Erythroblast (primary cell): ENCODE results near the gene TSC22D3.
"Not testable (repeated sequence)": the region's sequence is repeated elsewhere in the genome, so short reads cannot be mapped to it uniquely, and the experiment has no call there.

Source experiments
- DNase-seq, 2 experiments: peaks; one replicate each; lab custom pipeline; 2025; lab: John Stamatoyannopoulos, UW
- GATA1 ChIP-seq: IDR thresholded peaks from 2 replicates; pipeline ENCODE4 v1.6.1; 2011; ENCODE audit warnings: low read depth, mild to moderate bottlenecking, control low read depth, low read length, moderate library complexity
- POLR2A ChIP-seq: IDR thresholded peaks from 2 replicates; pipeline ENCODE4 v1.6.1; 2011; ENCODE audit warnings: mild to moderate bottlenecking, low read length

TSC22D3 gene

DNA sequence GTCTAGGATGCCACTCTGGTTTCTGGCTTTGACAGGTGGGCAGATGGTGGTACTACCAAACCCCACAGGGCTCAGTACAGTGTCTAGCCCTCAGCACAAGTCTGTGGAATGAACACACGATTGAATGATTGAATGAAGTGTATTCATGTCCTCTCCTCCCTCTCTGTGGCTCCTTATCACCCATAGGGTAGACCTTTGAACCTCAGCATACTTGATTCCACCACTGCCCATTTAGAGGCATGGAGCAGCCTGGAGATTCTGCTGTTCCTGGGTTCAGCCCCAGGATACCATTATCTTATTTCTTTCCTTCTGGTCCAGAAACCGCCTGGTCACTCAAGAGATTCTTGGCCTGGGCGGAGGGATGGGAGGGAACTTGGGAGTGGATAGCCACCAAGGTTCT, 93.3 kb downstream of the TSC22D3 start:
- no peak for DNase-seq
- TF ChIP-seq GATA1 (no peak), POLR2A (no peak)

DNA sequence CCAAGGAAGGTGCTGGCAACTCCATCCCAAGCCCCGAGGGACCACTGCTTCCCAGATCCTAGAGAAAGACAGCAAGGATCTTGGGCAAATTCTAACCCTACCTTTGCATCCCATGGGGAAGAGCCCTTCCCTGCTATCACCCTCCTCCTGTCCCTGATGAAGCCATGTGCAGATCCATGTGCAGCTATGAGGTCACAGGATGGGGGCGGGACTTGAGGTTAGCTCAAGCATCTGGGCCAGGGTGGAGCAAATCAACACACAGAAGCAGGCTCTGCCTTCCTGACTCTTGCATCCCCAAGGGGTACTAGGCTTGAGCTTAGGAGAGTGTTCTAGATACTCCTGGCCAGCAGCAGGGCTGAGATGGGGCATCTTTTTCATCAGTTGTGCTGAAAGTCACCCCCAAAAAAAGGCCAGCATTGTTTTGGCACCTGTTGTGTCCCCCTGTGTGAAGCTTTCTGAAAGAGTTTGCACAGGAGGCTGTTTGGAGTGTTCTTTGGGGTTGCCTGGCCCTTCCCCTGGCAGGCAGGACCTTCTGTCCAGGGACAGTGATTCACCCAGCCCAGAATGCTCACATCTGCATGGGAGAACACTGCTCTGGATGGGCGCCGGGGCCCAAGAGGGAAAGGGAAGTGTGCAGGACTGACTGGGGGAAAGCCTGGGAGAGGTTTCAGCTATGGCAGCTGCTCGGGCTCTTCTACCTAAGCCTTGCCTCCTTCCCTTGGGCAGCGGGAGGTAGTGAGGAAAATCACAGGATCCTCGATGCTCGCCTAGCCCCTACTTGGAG, 96.4 kb downstream of the TSC22D3 start:
- TF ChIP-seq POLR2A (peak; percentile 50), GATA1 (no peak)
- DNase-seq = peak; percentile 35 to 47

DNA sequence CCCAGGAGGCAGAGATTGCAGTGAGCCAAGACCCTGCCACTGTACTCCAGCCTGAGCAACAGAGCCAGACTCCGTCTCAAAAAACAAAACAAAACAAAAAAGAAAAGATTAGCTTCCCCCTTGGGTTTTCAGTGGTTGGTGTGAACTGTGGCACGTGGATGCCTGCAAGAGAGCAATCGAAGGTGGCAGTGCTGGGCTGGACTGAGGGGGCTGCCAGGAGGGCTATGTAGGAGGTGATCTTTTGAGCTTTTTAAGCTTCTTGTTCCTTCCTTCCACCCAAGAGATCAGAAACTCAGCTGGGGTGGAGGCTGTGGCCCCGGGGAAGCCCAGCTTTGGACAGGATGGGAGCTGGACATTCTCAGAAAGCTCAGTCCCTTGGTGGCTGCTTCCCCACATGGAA, 97.7 kb downstream of the TSC22D3 start:
- TF ChIP-seq GATA1 (no peak), POLR2A (no peak)
- no peak for DNase-seq

DNA sequence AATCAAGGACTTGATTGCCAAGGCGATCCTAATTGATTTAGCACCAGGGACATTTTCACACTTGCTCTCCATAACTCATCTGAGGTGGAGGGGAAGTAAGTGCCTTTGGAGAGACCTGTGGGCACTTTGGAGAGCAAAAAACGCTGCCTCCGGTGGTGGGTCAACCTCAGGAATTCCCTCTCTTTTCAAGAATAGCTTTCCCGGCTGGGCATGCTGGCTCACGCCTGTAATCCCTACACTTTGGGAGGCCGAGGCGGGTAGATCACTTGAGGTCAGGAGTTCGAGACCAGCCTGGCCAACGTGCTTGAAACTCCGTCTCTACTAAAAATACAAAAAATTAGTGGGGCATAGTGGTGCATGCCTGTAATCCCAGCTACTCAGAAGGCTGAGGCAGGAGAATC, 98.1 kb downstream of the TSC22D3 start:
- no peak for TF ChIP-seq GATA1
- no peak for TF ChIP-seq POLR2A
- DNase-seq = no peak

DNA sequence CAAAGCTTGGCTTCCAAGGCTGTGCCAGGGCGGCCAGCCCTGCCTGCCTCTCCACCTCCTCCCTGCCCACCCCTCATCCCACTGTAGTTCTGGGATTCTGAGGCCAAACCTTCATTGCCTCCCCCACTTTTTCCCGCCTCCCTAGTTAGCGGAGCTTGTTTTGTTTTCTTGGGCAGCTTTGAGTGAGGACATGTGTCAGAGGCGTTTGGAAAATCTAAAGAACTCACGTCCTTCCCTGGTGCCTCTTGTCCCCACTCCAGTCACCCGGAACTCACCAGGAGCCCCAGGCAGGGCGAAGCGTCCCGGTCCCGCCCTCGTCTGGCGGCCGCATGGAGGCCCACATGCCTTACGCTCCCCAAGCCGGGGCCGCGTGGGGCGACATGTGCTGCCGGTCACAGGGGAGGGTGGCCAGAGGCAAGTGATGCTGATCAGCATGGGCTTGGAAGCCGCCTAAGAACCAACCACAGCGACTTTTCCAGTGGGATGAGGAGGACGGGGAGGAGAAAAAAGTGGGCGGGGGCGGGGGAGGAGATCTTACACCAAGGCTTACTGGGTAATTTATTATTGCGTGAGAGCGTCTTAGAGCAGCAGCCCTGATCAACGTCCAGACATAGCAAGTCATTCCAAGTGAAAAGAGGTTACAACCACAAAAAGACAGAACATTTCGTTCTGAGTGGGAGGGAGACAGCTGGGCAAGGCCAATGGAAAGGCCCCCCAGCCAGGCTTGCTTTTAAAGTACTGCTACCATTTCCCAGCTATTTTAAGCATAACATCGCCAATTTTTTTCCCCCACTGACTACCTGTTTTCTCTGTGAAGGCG, 98.8 kb downstream of the TSC22D3 start:
- TF ChIP-seq GATA1 (no peak), POLR2A (peak; percentile 93)
- DNase-seq = peak; percentile 65 to 81

DNA sequence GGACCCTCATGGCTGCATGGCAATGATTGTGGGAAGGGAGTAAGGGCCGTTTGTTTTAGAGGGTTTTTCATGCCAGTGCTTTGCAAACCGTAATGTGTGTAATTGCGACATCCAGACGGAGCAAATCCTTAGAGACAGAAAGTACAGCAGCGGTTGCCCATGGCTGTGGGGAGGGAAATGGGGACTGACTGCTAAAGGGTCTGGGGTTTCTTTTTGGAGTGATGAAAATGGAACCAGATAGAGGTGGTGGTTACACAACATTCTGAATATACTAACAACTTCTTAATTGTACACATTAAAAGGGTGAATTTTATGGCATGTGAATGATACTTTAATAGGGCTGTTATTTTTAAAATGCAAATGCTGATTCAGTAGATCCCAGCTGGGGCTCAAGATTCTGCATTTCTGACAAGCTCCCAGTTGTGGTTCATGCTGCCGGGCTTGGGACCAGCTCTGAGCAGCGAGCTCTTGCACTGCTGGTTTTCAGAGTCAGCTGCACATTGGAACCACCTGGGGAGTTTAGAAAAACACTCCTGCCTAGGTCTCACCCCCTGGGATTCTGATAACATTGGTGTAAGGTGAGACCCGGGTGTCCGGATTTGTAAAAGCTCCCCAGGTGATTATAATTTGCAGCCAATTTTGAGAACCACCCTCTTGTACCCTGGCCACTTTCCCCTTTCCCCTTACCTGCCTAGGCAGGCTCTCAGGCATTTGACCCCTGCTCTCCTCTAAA, 99.6 kb downstream of the TSC22D3 start:
- DNase-seq = peak; percentile 14 to 34

DNA sequence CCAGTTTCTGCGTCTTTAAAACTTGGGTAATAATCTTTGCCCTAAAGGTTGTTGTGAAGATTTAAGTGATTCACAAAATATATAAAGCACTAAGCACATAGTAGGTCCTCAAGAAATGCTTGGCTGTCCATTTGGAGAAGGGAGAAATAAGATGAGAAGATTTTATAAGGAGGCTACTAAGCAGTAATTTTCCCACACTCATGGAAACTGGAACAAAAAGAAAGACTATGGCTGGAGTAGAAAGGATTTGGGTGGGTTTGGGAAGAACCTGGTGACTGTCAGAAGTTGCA, 100.3 kb downstream of the TSC22D3 start:
- TF ChIP-seq GATA1 = no peak
- no peak for TF ChIP-seq POLR2A
- no peak for DNase-seq

More for the DNA sequence above, 99.6 kb downstream of the TSC22D3 start:
- no peak for TF ChIP-seq POLR2A
- TF ChIP-seq GATA1 = no peak

DNA sequence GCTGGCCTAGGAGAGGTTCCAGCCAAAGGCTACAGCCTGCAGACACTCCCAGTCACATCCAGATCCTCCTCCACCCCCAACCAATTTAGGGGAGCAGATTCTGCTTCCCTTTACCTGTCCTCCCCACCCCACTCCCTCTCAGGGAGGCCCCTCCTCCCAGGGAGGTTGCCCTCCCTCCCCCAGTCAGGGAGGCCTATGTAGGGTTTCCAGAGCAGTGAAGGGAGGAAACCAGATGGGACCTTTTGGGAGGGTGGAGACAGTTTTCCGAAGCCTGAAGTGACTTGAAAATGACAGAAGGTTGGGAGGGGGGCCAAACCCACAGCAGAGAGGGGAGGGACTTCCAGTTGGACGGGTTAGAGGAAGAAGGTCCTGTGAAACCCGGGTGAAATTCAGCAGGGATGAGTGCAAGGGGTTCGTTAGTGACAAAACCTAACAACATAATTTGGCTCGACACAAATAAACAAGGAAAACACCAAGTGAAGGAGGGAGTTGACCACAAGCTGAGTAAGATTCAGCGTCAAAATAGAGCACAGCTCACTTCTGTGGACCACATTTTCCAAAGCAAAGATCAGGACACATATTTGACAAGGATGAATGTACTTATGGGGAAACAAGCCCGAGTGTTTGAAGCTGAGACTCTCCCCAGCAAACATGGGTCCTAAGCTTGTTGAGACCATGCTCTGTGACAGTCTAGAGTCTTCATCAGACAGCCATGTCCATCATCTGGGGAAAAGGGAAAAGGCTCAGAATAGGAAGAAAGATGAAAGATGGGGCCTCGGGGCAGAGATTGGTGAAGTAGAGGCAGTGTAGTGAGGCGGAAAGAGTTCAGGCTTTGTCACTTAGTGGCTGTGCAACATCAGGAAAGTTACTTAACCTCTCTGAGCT, 100.9 kb downstream of the TSC22D3 start:
- DNase-seq = peak; percentile 43 to 50
- TF ChIP-seq POLR2A (peak; percentile 88), GATA1 (no peak)

DNA sequence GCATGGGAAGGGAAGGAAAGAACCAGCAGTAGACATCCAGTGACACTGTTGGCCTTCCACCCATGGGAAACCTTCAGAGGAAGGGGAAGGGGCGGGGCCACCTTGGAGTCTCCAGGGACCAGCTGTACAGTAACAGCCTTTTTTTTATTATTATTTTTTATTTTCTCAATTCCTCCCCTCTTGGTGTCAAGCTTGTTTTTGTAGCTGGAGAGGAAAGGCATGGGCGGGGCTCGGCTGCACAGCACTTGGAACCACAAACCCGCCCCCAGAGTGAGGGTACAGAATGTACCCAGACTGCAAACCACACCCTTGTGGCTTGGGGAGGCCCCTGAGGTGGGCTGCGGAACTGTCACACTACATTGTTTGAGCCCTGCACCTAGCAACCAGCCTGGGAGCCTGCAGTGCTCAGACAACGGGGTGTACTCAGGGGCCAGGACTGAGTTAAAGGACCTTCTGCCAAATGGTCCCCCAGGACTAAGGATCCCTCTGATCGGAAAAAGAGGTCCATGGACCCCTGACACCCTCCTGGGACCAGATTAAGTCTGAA, 101.6 kb downstream of the TSC22D3 start:
- DNase-seq = peak; percentile 46 to 62
- no peak for TF ChIP-seq GATA1
- TF ChIP-seq POLR2A = no peak

DNA sequence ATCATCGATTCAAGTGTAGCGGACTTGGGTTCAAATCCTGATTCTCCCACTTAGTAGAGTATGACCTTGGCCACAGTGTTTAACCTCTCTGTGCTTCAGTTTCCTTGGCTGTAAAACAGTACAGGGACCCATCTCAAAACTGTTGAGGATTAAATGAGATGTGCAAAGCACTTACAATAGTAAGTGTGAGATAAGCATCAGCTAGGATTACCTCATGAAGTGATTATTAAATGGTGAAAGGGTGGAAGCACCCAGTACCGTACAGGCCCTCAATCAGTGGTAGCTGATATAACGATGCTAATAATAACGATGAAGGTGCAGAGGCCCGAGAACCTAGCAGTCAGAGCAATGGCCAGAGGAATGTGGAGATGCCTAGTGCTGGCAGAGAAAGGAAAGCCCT, 102.2 kb downstream of the TSC22D3 start:
- TF ChIP-seq GATA1 (no peak), POLR2A (no peak)
- DNase-seq = no peak

DNA sequence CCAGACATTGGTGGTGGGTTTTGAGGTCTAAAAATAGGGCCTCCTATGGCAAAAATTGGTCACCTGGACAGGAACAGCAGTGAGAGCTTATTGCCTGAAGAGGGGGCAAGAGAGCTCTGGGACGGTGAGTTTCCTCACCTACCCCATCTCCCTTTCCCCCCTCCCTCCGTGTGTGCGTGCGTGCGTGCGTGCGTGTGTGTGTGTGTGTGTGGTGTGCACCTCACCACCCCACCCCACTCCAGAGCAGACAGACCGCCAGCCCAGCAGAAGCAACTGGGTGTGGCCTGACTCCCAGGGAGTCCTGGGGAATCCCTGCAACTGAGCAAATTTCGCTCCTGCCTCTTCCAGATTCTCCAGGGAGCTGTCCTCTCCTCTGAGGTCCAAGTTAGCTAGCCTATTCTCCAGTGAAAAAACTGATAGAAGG, 102.6 kb downstream of the TSC22D3 start:
- peak; percentile 75 to 79 for DNase-seq

DNA sequence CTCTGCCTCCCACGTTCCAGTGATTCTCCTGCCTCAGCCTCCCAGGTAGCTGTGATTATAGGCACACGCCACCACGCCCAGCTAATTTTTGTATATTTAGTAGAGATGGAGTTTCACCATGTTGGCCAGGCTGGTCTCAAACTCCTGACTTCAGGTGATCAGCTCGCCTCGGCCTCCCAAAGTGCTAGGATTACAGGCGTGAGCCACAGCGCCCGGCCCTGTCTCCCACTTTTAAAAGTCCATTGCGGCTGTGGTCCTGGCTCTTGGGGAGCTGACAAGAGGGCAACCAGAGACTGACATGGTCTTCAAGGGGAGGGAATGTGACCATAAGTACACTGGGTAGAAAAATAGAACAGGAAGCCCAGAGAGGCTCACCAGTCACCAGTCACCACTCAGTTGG, 104.3 kb downstream of the TSC22D3 start:
- not testable (repeated sequence) for DNase-seq

More for the DNA sequence above, 102.6 kb downstream of the TSC22D3 start:
- TF ChIP-seq POLR2A = peak; percentile 58
- no peak for TF ChIP-seq GATA1
